K562 (cell line): ENCODE measurements around the gene AKR1A1. TPM values are rescaled to one million over a fixed set of nuclear protein-coding genes. Genes with fewer than 3 reads are reported as not detected.

Source experiments
- BRD9 ChIP-seq: fragments of 450-650 bp; IDR thresholded peaks from 2 replicates; pipeline ENCODE4 v1.6.1; 2018; ENCODE audit warnings: low read depth; ENCODE audit not compliant: partially characterized antibody
- CXXC5 ChIP-seq: fragments of 250-450 bp; sonication (Bioruptor Pico); IDR thresholded peaks from 2 replicates; pipeline ENCODE4 v1.8.0; 2022; ENCODE audit warnings: inconsistent platforms, mild to moderate bottlenecking, moderate library complexity
- E4F1 ChIP-seq: fragments of 250-450 bp; sonication (Bioruptor Pico); IDR thresholded peaks from 2 replicates; pipeline ENCODE4 v1.5.0; 2021; ENCODE audit warnings: mild to moderate bottlenecking, borderline replicate concordance
- FOSL1 ChIP-seq: fragments of 200-800 bp; sonication (Bioruptor generic); conservative IDR thresholded peaks from 2 replicates; pipeline ENCODE4 v1.6.1; 2016; ENCODE audit warnings: missing genetic modification characterization, missing compliant biosample characterization
- FOXM1 ChIP-seq, 2 experiments: fragments of 450-650 bp in 1 of 2; sonication (generic) in 1 of 2; formaldehyde crosslinking in 1 of 2; IDR thresholded peaks; 2 replicates each; pipeline versions ENCODE4 v1.6.1 to v1.9.0; 2017 to 2022; ENCODE audit warnings: low read depth in 2 of 2, mild to moderate bottlenecking in 2 of 2, missing genetic modification reagents in 1 of 2, moderate library complexity in 1 of 2
- HBP1 ChIP-seq: fragments of 450-650 bp; formaldehyde crosslinking; IDR thresholded peaks from 2 replicates; pipeline ENCODE4 v1.4.0; 2022; ENCODE audit warnings: missing genetic modification characterization
- KLF6 ChIP-seq: fragments of 250-450 bp; sonication (Bioruptor Pico); IDR thresholded peaks from 2 replicates; pipeline ENCODE4 v1.4.0; 2020; ENCODE audit warnings: mild to moderate bottlenecking, moderate library complexity, borderline replicate concordance
- MYC ChIP-seq, 2 experiments: fragments of 250-450 bp in 1 of 2; sonication (Bioruptor Pico) in 1 of 2; IDR thresholded peaks; 2 replicates each; pipeline versions ENCODE4 v1.5.1 to v1.6.1; 2012 to 2021; ENCODE audit warnings: low read depth in 2 of 2, borderline replicate concordance in 1 of 2, improper control_type of control experiment in 1 of 2, low read length in 1 of 2, mild to moderate bottlenecking in 1 of 2, moderate library complexity in 1 of 2
- MYNN ChIP-seq, 2 experiments: sonication (generic); formaldehyde crosslinking in 1 of 2; IDR thresholded peaks; 2 replicates each; pipeline versions ENCODE4 v1.5.0 to v1.6.1; 2016 to 2020; ENCODE audit warnings: antibody characterized with exemption in 1 of 2, missing genetic modification reagents in 1 of 2
- NBN ChIP-seq: fragments of 450-650 bp; IDR thresholded peaks from 2 replicates; pipeline ENCODE4 v1.6.1; 2016; ENCODE audit warnings: low read depth, mild to moderate bottlenecking
- NCOA6 ChIP-seq: fragments of 450-650 bp; IDR thresholded peaks from 2 replicates; pipeline ENCODE4 v1.6.1; 2017; ENCODE audit warnings: mild to moderate bottlenecking
- POLR2AphosphoS5 ChIP-seq: IDR thresholded peaks from 2 replicates; pipeline ENCODE4 v1.6.1; 2011; ENCODE audit warnings: mild to moderate bottlenecking, low read depth, low read length, moderate library complexity; ENCODE audit not compliant: control insufficient read depth, insufficient read depth
- RERE ChIP-seq: sonication (generic); formaldehyde crosslinking; IDR thresholded peaks from 2 replicates; pipeline ENCODE4 v1.8.0; 2023; ENCODE audit warnings: missing genetic modification reagents, mild to moderate bottlenecking, borderline replicate concordance
- SAFB ChIP-seq: fragments of 200-400 bp; formaldehyde crosslinking; IDR thresholded peaks from 2 replicates; pipeline ENCODE4 v1.6.1; 2017; ENCODE audit warnings: low read depth, low read length, borderline replicate concordance
- SMARCC2 ChIP-seq: fragments of 450-650 bp; IDR thresholded peaks from 2 replicates; pipeline ENCODE4 v1.6.1; 2017; ENCODE audit warnings: antibody characterized with exemption, moderate library complexity, mild to moderate bottlenecking, low read depth
- ZNF584 ChIP-seq: fragments of 200-800 bp; sonication (Bioruptor generic); IDR thresholded peaks from 2 replicates; pipeline ENCODE4 v1.6.1; 2016; ENCODE audit warnings: low read depth, mild to moderate bottlenecking, missing genetic modification characterization, missing compliant biosample characterization
- ZNF586 ChIP-seq: fragments of 450-650 bp; formaldehyde crosslinking; conservative IDR thresholded peaks from 2 replicates; pipeline ENCODE4 v1.4.0; 2020; ENCODE audit warnings: mild to moderate bottlenecking, moderate library complexity
- polyA plus RNA-seq, 8 experiments: library from polyadenylated mRNA; depleted of rRNA in 4 of 8; stranded (reverse) in 5 of 8; unstranded in 3 of 8; fragments of >200 nt; fragmentation: Nextera tagmentation in 2 of 8; fragmentation: Illumina TruSeq in 1 of 8; extraction: Ambion mirVana in 2 of 8; extraction: Trizol in 1 of 8; gene quantifications; 2 replicates each; pipeline versions ENCODE4 v1.2.1 to v1.2.3, GENCODE V29; 2011 to 2014; ENCODE audit warnings: inconsistent platforms in 1 of 8, missing spikeins in 1 of 8
- total RNA-seq, 7 experiments: library from RNA; depleted of rRNA in 6 of 7; stranded (reverse); fragments of >200 nt in 6 of 7; fragmentation: Illumina TruSeq in 2 of 7; extraction: Trizol in 2 of 7; gene quantifications; 2 replicates each; pipeline versions ENCODE4 v1.2.1 to v1.2.3, GENCODE V29; 2011 to 2021; ENCODE audit warnings: low replicate concordance in 1 of 7

AKR1A1 gene
- total and polyA plus RNA-seq, 9 of the 15 experiments (the other 6 are each of a cell fraction or from before 2014, with no cell fraction given), result 68.6 to 211 (median 132) TPM

GRCh38 chr1:45574105-45574626, 23.5 kb downstream of the AKR1A1 start (continued):
- TF ChIP-seq MYC (IDR thresholded peaks at IDR 0.05; ENCODE audit: low read depth, low read length) (0 out of 2 replicates have a peak, but pooled peaks have one; percentile 9), MYC (CRISPR knock-in tag; IDR thresholded peaks at IDR 0.05; ENCODE audit: borderline replicate concordance, low read depth) (no peak), FOSL1 (tag) (peak; percentile 39; the same call in 1 of the 2 replicates), RERE (CRISPR knock-in tag) (0 out of 2 replicates have a peak, but pooled peaks have one; percentile 56), MYNN (IDR thresholded peaks at IDR 0.05) (peak; percentile 80), MYNN (CRISPR knock-in tag; IDR thresholded peaks at IDR 0.05) (no peak), BRD9 (peak; percentile 33), ZNF586 (CRISPR knock-in tag) (no peak), CXXC5 (peak; percentile 54), E4F1 (peak; percentile 86; the same call in 1 of the 2 replicates), POLR2AphosphoS5 (0 out of 2 replicates have a peak, but pooled peaks have one; percentile 39), NCOA6 (no peak), HBP1 (CRISPR knock-in tag) (0 out of 2 replicates have a peak, but pooled peaks have one; percentile 6), ZNF584 (CRISPR knock-in tag) (no peak), NBN (peak; percentile 59; the same call in 1 of the 2 replicates), SMARCC2 (peak; percentile 72), FOXM1 (IDR thresholded peaks at IDR 0.05; ENCODE audit: low read depth) (peak; percentile 23; the same call in 1 of the 2 replicates), FOXM1 (CRISPR knock-in tag; IDR thresholded peaks at IDR 0.05; ENCODE audit: low read depth) (no peak), KLF6 (CRISPR knock-in tag) (no peak), SAFB (no peak)
